Activated CD4-positive, alpha-beta T cell treated with anti-CD3 and anti-CD28 coated beads for 36 hours (primary cell): Measurements from ENCODE around the gene NHLRC4. TPM values are rescaled to one million over a fixed set of nuclear protein-coding genes. Genes with fewer than 3 reads are reported as not detected.
A peak's percentile ranks its signal among the peaks of the same experiment; 100 is the strongest.

ENCODE experiments used
- ATAC-seq: fragments of 200-7000 bp; cut with Tn5 transposase; one replicate; pipeline ENCODE4 v1.10.0; 2021; ENCODE audit warnings: mild to moderate bottlenecking, moderate library complexity
- CTCF ChIA-PET: fragments of 350-600 bp; sonication (Branson Sonifier 250); formaldehyde crosslinking; loops from one replicate; lab custom pipeline; 2021; ENCODE audit warnings: antibody characterized with exemption; lab: Charles Lee
- POLR2A ChIA-PET: fragments of 350-600 bp; sonication (Branson Sonifier 250); formaldehyde crosslinking; loops from one replicate; lab custom pipeline; 2021; ENCODE audit warnings: antibody characterized with exemption, inconsistent platforms; lab: Charles Lee
- DNase-seq: peaks from one replicate; pipeline ENCODE4 v3.0.0-alpha.2; 2020
- H3K27ac Mint-ChIP-seq: one replicate; pipeline ENCODE4 v1.8.0; 2021; ENCODE audit warnings: mixed read lengths
- H3K27me3 Mint-ChIP-seq: one replicate; pipeline ENCODE4 v1.8.0; 2021; ENCODE audit warnings: mixed read lengths
- H3K36me3 Mint-ChIP-seq: one replicate; pipeline ENCODE4 v1.8.0; 2021; ENCODE audit warnings: low read depth, mixed read lengths
- H3K4me1 Mint-ChIP-seq: one replicate; pipeline ENCODE4 v1.8.0; 2021; ENCODE audit warnings: mixed read lengths
- H3K4me3 Mint-ChIP-seq: one replicate; pipeline ENCODE4 v1.8.0; 2021; ENCODE audit warnings: mild to moderate bottlenecking, moderate library complexity, mixed read lengths
- H3K9me3 Mint-ChIP-seq: one replicate; pipeline ENCODE4 v1.8.0; 2021; ENCODE audit warnings: low read depth, mixed read lengths
- intact Hi-C, 2 experiments: fragments of 100-400 bp; cut with DNase I in 1 of 2; cut with micrococcal nuclease in 1 of 2; formaldehyde crosslinking; loops; one replicate each; pipeline versions ENCODE4 v1.14.2 to v1.15.1; 2022 to 2024; cut with DNase I, micrococcal nuclease
- total RNA-seq, 2 experiments: library from RNA; stranded (reverse); gene quantifications; one replicate each; pipeline ENCODE4 v1.2.3, GENCODE V29; 2021

The NHLRC4 gene
- total RNA-seq, 2 experiments from 2014 or later = 0.19 to 0.87 TPM

- intact Hi-C loops = no loop called here
- ChIA-PET POLR2A (no interaction called here), CTCF (interaction anchor here (0.6 to 1.1 kb wide), 3 partner anchors 10 to 1099 kb away, joined by 3 read pairs; no protein-coding TSS in a partner anchor)
These were observed 34.0 kb downstream of the NHLRC4 start for GRCh38 chr16:600781-601180.

GRCh38 chr16:603933-604332 lies 37.1 kb downstream of the NHLRC4 start:
- intact Hi-C loops = no loop called here

More at GRCh38 chr16:600781-601180, 34.0 kb downstream of the NHLRC4 start:
- DNase-seq (no peak), ATAC-seq (peak; percentile 36)
- H3K27ac Mint-ChIP-seq = peak overlapping the region; percentile 63
- H3K9me3 Mint-ChIP-seq = no peaks in the 10 kb centered on the region
- H3K36me3 Mint-ChIP-seq = peaks cover 9% of the 10 kb centered on the region
- H3K27me3 Mint-ChIP-seq = no peaks in the 10 kb centered on the region
- H3K4me3 Mint-ChIP-seq = no peak overlapping the region
- H3K4me1 Mint-ChIP-seq = peaks cover 13% of the 10 kb centered on the region

GRCh38 chr16:606656-607307 lies 40.0 kb downstream of the NHLRC4 start:
- H3K27me3 Mint-ChIP-seq = no peaks in the 10 kb centered on the region
- POLR2A ChIA-PET = no interaction called here
- ATAC-seq = no peak
- CTCF ChIA-PET = interaction anchor here (0.7 kb wide), 2 partner anchors 160 to 438 kb away, joined by 3 to 4 read pairs; no protein-coding TSS in a partner anchor
- intact Hi-C loops = loop anchor here in 1 of 2 experiments (5.0 kb wide), 1 partner anchor 214 kb away; no protein-coding TSS in a partner anchor
- H3K27ac Mint-ChIP-seq = no peak overlapping the region
- no peaks in the 10 kb centered on the region for H3K9me3 Mint-ChIP-seq
- no peak for DNase-seq
- peaks cover 3% of the 10 kb centered on the region for H3K36me3 Mint-ChIP-seq
- no peak overlapping the region for H3K4me3 Mint-ChIP-seq
- H3K4me1 Mint-ChIP-seq = peaks cover 27% of the 10 kb centered on the region

More at GRCh38 chr16:603933-604332, 37.1 kb downstream of the NHLRC4 start:
- Mint-ChIP-seq H3K27me3 (no peaks in the 10 kb centered on the region), H3K9me3 (no peaks in the 10 kb centered on the region), H3K27ac (no peak overlapping the region), H3K36me3 (peaks cover 5% of the 10 kb centered on the region), H3K4me1 (peaks cover 21% of the 10 kb centered on the region), H3K4me3 (no peak overlapping the region)
- ChIA-PET CTCF (interaction anchor here (1.0 kb wide), 1 partner anchor 24 kb away, joined by 4 read pairs; no protein-coding TSS in a partner anchor), POLR2A (no interaction called here)
- ATAC-seq = no peak
- no peak for DNase-seq

DNA sequence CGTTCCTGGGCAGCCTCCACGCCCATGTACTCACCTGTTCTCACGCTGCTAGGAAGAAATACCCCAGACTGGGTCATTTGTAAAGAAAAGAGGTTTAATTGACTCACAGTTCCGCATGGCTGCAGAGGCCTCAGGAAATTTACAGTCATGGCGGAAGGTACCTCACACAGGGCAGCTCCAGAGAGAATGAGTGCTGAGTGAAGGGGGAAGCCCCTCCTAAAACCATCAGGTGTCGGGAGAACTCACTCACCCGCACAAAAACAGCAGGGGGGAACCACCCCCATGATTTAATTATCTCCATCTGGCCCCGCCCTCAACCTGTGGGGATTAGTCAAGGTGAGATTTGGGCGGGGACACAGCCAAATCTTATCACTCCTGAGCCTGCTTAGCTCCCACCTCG lies 41.2 kb downstream of the NHLRC4 start:
- H3K27ac Mint-ChIP-seq = peak overlapping the region; percentile 70

DNA sequence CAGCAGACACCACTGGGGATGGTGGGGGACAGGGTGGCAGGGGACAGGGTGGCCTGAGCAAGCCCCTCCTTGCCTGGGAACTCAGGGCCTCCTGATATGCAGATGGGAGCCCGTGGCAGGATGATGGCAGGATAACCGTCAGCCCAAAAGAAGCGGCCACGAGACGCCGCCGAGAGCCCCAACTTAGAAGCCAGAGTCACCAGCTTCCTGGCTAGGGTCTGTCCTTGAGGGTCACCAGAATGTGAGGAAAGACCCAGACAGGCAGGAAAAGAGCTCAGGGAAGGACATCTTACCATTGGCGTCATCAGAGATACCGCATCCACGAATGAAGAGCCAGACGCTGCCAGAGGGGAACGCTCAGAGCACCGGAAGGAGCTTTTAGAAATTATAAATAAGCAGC lies 42.5 kb downstream of the NHLRC4 start:
- Mint-ChIP-seq H3K27me3 (no peaks in the 10 kb centered on the region), H3K9me3 (no peaks in the 10 kb centered on the region), H3K36me3 (peaks cover 3% of the 10 kb centered on the region), H3K27ac (no peak overlapping the region), H3K4me1 (peaks cover 17% of the 10 kb centered on the region), H3K4me3 (no peak overlapping the region)
- ATAC-seq (no peak), DNase-seq (no peak)
- ChIA-PET POLR2A (no interaction called here), CTCF (interaction anchor here (0.7 to 1.4 kb wide), 5 partner anchors 11 to 39 kb away, joined by 3 to 6 read pairs (median 4); no protein-coding TSS in a partner anchor)
- intact Hi-C loops = loop anchor here in 1 of 2 experiments (5.0 kb wide), 1 partner anchor 217 kb away; no protein-coding TSS in a partner anchor

More for the DNA sequence above, 41.2 kb downstream of the NHLRC4 start:
- H3K27me3 Mint-ChIP-seq = no peaks in the 10 kb centered on the region
- peaks cover 3% of the 10 kb centered on the region for H3K36me3 Mint-ChIP-seq
- intact Hi-C loops = loop anchor here in 1 of 2 experiments (1.0 to 5.0 kb wide), 4 partner anchors 19 to 216 kb away; no protein-coding TSS in a partner anchor
- ChIA-PET POLR2A (no interaction called here), CTCF (interaction anchor here (0.6 to 1.4 kb wide), 2 partner anchors 40 to 80 kb away, joined by 3 to 4 read pairs; partner anchors contain the start of gene CAPN15)
- DNase-seq (peak; percentile 84), ATAC-seq (peak; percentile 97)
- no peak overlapping the region for H3K4me3 Mint-ChIP-seq
- H3K4me1 Mint-ChIP-seq = peaks cover 27% of the 10 kb centered on the region
- H3K9me3 Mint-ChIP-seq = no peaks in the 10 kb centered on the region

DNA sequence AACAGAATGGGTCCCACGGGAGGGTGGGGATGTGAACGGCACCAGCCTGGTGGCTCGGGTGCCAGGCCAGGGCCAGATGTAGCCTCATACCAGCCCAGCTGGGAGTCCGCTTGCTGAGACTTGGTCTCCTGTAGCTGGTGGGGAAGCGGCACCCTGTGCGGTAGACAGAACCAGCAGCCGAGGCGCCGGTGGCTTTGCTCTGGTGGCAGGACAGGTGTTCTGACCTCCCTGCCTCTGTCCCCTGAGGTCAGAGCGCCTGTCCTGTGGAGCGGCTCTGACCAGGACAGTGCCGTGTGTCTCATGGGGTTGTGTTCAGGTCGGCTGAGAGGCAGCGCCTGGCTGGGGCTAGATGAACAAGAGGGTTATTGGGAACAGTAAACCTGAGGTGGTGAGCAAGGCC lies 43.2 kb downstream of the NHLRC4 start:
- ATAC-seq (no peak), DNase-seq (no peak)
- peaks cover 17% of the 10 kb centered on the region for H3K4me1 Mint-ChIP-seq
- H3K27ac Mint-ChIP-seq = no peak overlapping the region
- intact Hi-C loops = loop anchor here (2.0 to 5.0 kb wide), 2 partner anchors 31 to 218 kb away; no protein-coding TSS in a partner anchor
- no peaks in the 10 kb centered on the region for H3K27me3 Mint-ChIP-seq
- POLR2A ChIA-PET = no interaction called here
- peaks cover 3% of the 10 kb centered on the region for H3K36me3 Mint-ChIP-seq
- H3K9me3 Mint-ChIP-seq = no peaks in the 10 kb centered on the region
- H3K4me3 Mint-ChIP-seq = no peak overlapping the region
- CTCF ChIA-PET = interaction anchor here (0.8 to 1.3 kb wide), 4 partner anchors 9 to 21 kb away, joined by 3 to 6 read pairs (median 5); no protein-coding TSS in a partner anchor

DNA sequence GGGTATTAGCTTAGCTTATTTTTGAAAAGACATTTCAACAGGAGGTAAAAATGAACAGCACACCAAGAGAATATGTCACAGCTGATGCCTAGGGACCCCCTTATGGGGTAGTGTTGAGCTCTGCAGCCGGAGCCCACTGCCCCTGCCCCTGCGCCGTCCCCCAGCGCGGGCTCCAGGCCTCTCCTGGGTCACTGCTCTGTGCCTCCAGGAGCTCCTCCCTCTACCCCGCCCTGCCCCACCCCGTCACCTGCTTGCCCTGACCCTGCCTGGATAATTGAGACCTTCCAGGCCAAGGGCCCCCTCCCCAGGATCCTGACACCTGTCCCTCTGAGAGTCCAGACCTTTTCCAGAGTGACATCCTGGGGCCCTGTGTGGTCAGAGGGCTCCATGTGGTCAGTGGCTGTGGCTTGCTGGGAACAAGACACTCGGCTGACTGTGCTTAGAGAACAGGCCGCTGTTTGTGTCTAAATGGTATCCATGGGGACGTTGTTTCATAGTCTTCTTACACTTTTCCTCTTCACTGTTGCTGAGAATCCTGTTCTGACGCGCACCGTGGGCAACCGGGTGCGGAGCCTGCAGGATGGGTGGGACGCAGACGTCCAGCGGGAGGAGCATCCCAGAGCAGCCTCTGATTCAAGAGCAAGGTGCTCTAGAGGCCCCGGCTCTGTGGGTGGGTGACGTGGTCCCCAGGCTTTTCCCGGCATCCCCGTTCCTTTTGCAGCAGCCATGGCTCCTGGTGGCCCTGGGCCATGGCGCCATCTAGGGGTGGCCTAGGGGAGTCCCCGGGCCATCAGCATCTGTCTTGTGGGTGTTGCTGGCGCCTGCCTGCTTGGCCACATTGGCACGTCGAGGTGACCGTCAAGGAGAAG lies 43.9 kb downstream of the NHLRC4 start:
- intact Hi-C loops = loop anchor here (1.0 to 2.0 kb wide), 2 partner anchors 31 to 32 kb away; no protein-coding TSS in a partner anchor
- Mint-ChIP-seq H3K9me3 (no peaks in the 10 kb centered on the region), H3K4me1 (peaks cover 17% of the 10 kb centered on the region), H3K4me3 (no peak overlapping the region), H3K27ac (peak overlapping the region; percentile 32), H3K27me3 (no peaks in the 10 kb centered on the region), H3K36me3 (no peaks in the 10 kb centered on the region)
- ChIA-PET POLR2A (no interaction called here), CTCF (interaction anchor here (1.0 kb wide), 1 partner anchor 10 kb away, joined by 3 read pairs; no protein-coding TSS in a partner anchor)
- ATAC-seq = peak; percentile 57
- DNase-seq = peak; percentile 82

GRCh38 chr16:615122-615521 lies 48.3 kb downstream of the NHLRC4 start:
- ChIA-PET CTCF (no interaction called here), POLR2A (no interaction called here)
- Mint-ChIP-seq H3K4me3 (no peak overlapping the region), H3K27ac (no peak overlapping the region), H3K9me3 (no peaks in the 10 kb centered on the region), H3K27me3 (no peaks in the 10 kb centered on the region), H3K4me1 (peaks cover 5% of the 10 kb centered on the region), H3K36me3 (no peaks in the 10 kb centered on the region)
- DNase-seq (no peak), ATAC-seq (no peak)
- intact Hi-C loops = no loop called here

- ATAC-seq = no peak
- ChIA-PET CTCF (no interaction called here), POLR2A (no interaction called here)
- Mint-ChIP-seq H3K4me3 (no peak overlapping the region), H3K27ac (no peak overlapping the region), H3K36me3 (no peaks in the 10 kb centered on the region), H3K4me1 (no peaks in the 10 kb centered on the region), H3K27me3 (no peaks in the 10 kb centered on the region), H3K9me3 (no peaks in the 10 kb centered on the region)
- intact Hi-C loops = no loop called here
- DNase-seq = no peak
These were observed 50.2 kb downstream of the NHLRC4 start for GRCh38 chr16:616733-617586.

DNA sequence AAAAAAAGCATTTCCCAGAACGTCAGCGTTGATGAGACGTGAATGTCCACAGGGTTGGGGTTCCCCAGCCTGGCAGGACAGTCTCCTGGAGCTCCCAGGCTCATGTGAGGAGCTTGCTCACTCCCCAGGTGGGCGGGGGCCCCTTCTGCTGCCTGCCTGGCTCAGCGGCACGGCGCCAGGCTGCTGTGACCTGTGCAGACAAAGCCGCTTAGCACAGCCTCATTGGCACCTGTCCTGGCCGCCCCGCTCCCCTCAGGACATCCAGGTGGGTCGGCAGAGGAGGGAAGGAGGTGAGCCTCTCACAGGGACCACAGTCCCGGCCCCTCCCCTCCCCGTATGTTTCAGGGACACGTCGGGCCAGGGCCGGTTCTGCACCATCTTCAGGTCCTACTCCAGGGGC lies 51.0 kb downstream of the NHLRC4 start:
- intact Hi-C loops = no loop called here

More for the DNA sequence above, 51.0 kb downstream of the NHLRC4 start:
- ATAC-seq (no peak), DNase-seq (no peak)
- H3K27ac Mint-ChIP-seq = no peak overlapping the region
- no peak overlapping the region for H3K4me3 Mint-ChIP-seq
- no peaks in the 10 kb centered on the region for H3K36me3 Mint-ChIP-seq
- H3K27me3 Mint-ChIP-seq = no peaks in the 10 kb centered on the region
- POLR2A ChIA-PET = no interaction called here
- no peaks in the 10 kb centered on the region for H3K9me3 Mint-ChIP-seq
- no peaks in the 10 kb centered on the region for H3K4me1 Mint-ChIP-seq
- CTCF ChIA-PET = no interaction called here
